ENCODE measurements around the gene ROPN1L. TPM values are rescaled to one million over a fixed set of nuclear protein-coding genes. Genes with fewer than 3 reads are reported as not detected.

Gene ROPN1L
- total RNA-seq, 1 experiment from 2014 or later, result 0.24 TPM

GRCh38 chr5:10476878-10477277 is 35.2 kb downstream of the ROPN1L start:
- CTCF ChIA-PET, result no interaction called here
- no peaks in the 10 kb centered on the region for H3K9me3 ChIP-seq (ENCODE audit: low read depth, low read length, poor library complexity, severe bottlenecking)
- no peaks in the 10 kb centered on the region for H3K36me3 ChIP-seq (ENCODE audit: insufficient read depth, low read length, poor library complexity, severe bottlenecking)
- no peaks in the 10 kb centered on the region for H3K27me3 ChIP-seq (replicated peaks; ENCODE audit: insufficient read depth, low read depth, low read length, poor library complexity)
- no peak overlapping the region for H3K4me3 ChIP-seq (ENCODE audit: low read depth, low read length, poor library complexity, severe bottlenecking)
- H3K4me1 ChIP-seq (ENCODE audit: insufficient read depth, low read length, poor library complexity, severe bottlenecking), result no peaks in the 10 kb centered on the region
- TF ChIP-seq CTCF (conservative IDR thresholded peaks at IDR 0.05; ENCODE audit: low read depth, low read length), result no peak
- TF ChIP-seq EZH2 (IDR thresholded peaks at IDR 0.05; ENCODE audit: borderline replicate concordance, low read depth, low read length, poor library complexity, severe bottlenecking), result no peak
- no TSS peak for BruUV-seq (replicated peaks)
- POLR2A ChIA-PET (ENCODE audit: low non-redundant PET), result no interaction called here
- DNase-seq (ENCODE audit: low spot score), result no peak
- intact Hi-C loops (cut with micrococcal nuclease; ENCODE audit: unreplicated experiment), result no loop called here
- H3K27ac ChIP-seq (ENCODE audit: low read depth, low read length, poor library complexity, severe bottlenecking), result no peak overlapping the region

GRCh38 chr5:10477943-10478342 is 36.3 kb downstream of the ROPN1L start:
- no peak for DNase-seq (ENCODE audit: low spot score)
- Histone ChIP-seq H3K4me3 (ENCODE audit: low read depth, low read length, poor library complexity, severe bottlenecking) (no peak overlapping the region), H3K4me1 (ENCODE audit: insufficient read depth, low read length, poor library complexity, severe bottlenecking) (no peaks in the 10 kb centered on the region), H3K27ac (ENCODE audit: low read depth, low read length, poor library complexity, severe bottlenecking) (no peak overlapping the region), H3K9me3 (ENCODE audit: low read depth, low read length, poor library complexity, severe bottlenecking) (no peaks in the 10 kb centered on the region), H3K36me3 (ENCODE audit: insufficient read depth, low read length, poor library complexity, severe bottlenecking) (no peaks in the 10 kb centered on the region), H3K27me3 (replicated peaks; ENCODE audit: insufficient read depth, low read depth, low read length, poor library complexity) (no peaks in the 10 kb centered on the region)
- no peak for TF ChIP-seq CTCF (conservative IDR thresholded peaks at IDR 0.05; ENCODE audit: low read depth, low read length)
- no peak for TF ChIP-seq EZH2 (IDR thresholded peaks at IDR 0.05; ENCODE audit: borderline replicate concordance, low read depth, low read length, poor library complexity, severe bottlenecking)
- ChIA-PET CTCF (no interaction called here), POLR2A (ENCODE audit: low non-redundant PET) (no interaction called here)
- BruUV-seq (replicated peaks), result no TSS peak
- intact Hi-C loops (cut with micrococcal nuclease; ENCODE audit: unreplicated experiment), result no loop called here

GRCh38 chr5:10478436-10478835 is 36.8 kb downstream of the ROPN1L start:
- intact Hi-C loops (cut with micrococcal nuclease; ENCODE audit: unreplicated experiment), result no loop called here
- H3K36me3 ChIP-seq (ENCODE audit: insufficient read depth, low read length, poor library complexity, severe bottlenecking), result no peaks in the 10 kb centered on the region
- no peaks in the 10 kb centered on the region for H3K27me3 ChIP-seq (replicated peaks; ENCODE audit: insufficient read depth, low read depth, low read length, poor library complexity)
- H3K27ac ChIP-seq (ENCODE audit: low read depth, low read length, poor library complexity, severe bottlenecking), result no peak overlapping the region
- TF ChIP-seq CTCF (conservative IDR thresholded peaks at IDR 0.05; ENCODE audit: low read depth, low read length) (no peak), EZH2 (IDR thresholded peaks at IDR 0.05; ENCODE audit: borderline replicate concordance, low read depth, low read length, poor library complexity, severe bottlenecking) (no peak)
- no peaks in the 10 kb centered on the region for H3K9me3 ChIP-seq (ENCODE audit: low read depth, low read length, poor library complexity, severe bottlenecking)
- no peaks in the 10 kb centered on the region for H3K4me1 ChIP-seq (ENCODE audit: insufficient read depth, low read length, poor library complexity, severe bottlenecking)
- DNase-seq (ENCODE audit: low spot score), result no peak
- CTCF ChIA-PET, result no interaction called here
- H3K4me3 ChIP-seq (ENCODE audit: low read depth, low read length, poor library complexity, severe bottlenecking), result no peak overlapping the region
- BruUV-seq (replicated peaks), result no TSS peak
- POLR2A ChIA-PET (ENCODE audit: low non-redundant PET), result no interaction called here

Measured in A673 (cell line).